Measurements from ENCODE around the gene FADS1.

The FADS1 gene

DNA sequence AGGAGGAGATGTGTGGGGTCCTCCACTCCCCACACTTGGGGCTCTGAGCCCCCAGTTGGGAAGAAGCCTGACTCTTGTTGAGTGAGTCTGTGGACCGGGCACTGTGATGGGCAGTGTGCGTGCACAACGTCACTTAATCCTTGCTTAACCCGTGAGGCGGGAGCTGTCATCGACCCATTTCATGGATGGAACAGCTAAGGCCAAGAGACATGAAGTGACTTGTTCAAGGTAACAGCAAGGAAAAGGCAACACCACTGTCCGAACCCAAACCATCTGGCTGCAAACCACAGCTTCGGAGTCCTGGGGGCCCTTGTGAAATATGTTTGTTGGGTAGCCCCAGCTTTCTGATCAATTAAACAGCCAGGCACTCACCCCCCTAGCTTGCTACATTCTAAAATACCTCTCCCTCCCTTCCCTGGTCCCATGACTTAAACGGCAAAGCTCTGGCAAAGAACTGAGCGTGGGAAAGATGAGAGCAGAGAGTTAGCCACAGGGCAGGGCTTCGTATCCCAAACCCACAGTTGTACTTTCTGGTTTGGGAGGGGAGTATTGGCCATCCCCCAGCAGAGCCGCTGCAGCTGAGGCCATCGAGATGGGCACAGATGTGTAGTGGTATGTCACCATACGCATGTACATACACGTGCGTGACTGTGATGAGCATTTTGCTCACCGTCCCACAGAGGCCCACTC, 37.5 kb upstream of the FADS1 start:
- no peak for DNase-seq (ENCODE audit: low read depth in 1 of 2, low spot score in 1 of 2)
- H3K27ac ChIP-seq (replicated peaks): no peak overlapping the region
- H3K4me3 ChIP-seq (replicated peaks; ENCODE audit: insufficient read depth, low read length): no peak overlapping the region
- no peaks in the 10 kb centered on the region for H3K27me3 ChIP-seq (ENCODE audit: insufficient read depth, poor library complexity, severe bottlenecking)
- TF ChIP-seq POLR2AphosphoS5 (IDR thresholded peaks at IDR 0.05; ENCODE audit: low read depth) (no peak), SPI1 (IDR thresholded peaks at IDR 0.05; ENCODE audit: borderline replicate concordance, low read depth) (no peak), GABPA (IDR thresholded peaks at IDR 0.05; ENCODE audit: low read depth) (no peak)
- TF ChIP-seq, protein P1, sequence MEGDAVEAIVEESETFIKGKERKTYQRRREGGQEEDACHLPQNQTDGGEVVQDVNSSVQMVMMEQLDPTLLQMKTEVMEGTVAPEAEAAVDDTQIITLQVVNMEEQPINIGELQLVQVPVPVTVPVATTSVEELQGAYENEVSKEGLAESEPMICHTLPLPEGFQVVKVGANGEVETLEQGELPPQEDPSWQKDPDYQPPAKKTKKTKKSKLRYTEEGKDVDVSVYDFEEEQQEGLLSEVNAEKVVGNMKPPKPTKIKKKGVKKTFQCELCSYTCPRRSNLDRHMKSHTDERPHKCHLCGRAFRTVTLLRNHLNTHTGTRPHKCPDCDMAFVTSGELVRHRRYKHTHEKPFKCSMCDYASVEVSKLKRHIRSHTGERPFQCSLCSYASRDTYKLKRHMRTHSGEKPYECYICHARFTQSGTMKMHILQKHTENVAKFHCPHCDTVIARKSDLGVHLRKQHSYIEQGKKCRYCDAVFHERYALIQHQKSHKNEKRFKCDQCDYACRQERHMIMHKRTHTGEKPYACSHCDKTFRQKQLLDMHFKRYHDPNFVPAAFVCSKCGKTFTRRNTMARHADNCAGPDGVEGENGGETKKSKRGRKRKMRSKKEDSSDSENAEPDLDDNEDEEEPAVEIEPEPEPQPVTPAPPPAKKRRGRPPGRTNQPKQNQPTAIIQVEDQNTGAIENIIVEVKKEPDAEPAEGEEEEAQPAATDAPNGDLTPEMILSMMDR (IDR thresholded peaks at IDR 0.05; ENCODE audit: insufficient read depth, low read length): no peak
- TF ChIP-seq, protein P2, sequence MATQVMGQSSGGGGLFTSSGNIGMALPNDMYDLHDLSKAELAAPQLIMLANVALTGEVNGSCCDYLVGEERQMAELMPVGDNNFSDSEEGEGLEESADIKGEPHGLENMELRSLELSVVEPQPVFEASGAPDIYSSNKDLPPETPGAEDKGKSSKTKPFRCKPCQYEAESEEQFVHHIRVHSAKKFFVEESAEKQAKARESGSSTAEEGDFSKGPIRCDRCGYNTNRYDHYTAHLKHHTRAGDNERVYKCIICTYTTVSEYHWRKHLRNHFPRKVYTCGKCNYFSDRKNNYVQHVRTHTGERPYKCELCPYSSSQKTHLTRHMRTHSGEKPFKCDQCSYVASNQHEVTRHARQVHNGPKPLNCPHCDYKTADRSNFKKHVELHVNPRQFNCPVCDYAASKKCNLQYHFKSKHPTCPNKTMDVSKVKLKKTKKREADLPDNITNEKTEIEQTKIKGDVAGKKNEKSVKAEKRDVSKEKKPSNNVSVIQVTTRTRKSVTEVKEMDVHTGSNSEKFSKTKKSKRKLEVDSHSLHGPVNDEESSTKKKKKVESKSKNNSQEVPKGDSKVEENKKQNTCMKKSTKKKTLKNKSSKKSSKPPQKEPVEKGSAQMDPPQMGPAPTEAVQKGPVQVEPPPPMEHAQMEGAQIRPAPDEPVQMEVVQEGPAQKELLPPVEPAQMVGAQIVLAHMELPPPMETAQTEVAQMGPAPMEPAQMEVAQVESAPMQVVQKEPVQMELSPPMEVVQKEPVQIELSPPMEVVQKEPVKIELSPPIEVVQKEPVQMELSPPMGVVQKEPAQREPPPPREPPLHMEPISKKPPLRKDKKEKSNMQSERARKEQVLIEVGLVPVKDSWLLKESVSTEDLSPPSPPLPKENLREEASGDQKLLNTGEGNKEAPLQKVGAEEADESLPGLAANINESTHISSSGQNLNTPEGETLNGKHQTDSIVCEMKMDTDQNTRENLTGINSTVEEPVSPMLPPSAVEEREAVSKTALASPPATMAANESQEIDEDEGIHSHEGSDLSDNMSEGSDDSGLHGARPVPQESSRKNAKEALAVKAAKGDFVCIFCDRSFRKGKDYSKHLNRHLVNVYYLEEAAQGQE (IDR thresholded peaks at IDR 0.05; ENCODE audit: insufficient replicate concordance, low read depth): no peak

DNA sequence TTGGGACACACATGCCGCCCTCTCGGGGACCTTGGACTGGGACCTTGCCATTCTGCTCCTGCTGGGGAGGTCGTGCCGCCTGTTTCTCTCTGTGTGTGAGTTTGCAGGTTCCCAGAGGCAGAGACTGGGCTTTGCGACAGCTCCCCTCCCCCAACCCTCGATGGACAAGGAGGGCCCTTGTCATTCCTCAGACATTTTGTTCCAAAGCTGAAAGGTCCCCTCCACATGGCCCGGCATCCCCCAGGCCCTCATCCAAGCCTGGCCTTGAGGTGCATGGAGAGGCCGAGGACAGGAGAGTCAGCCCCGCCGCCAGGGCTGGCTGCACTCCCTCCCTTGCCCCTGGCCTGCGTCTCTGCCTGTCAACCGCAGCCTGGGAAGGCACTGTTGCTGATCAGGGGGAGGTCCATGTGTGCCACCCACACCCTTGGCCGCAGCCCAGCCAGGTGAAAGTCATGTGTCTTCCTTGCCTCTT, 36.9 kb upstream of the FADS1 start:
- TF ChIP-seq SPI1 (IDR thresholded peaks at IDR 0.05; ENCODE audit: borderline replicate concordance, low read depth) (no peak), GABPA (IDR thresholded peaks at IDR 0.05; ENCODE audit: low read depth) (no peak), POLR2AphosphoS5 (IDR thresholded peaks at IDR 0.05; ENCODE audit: low read depth) (no peak)
- TF ChIP-seq, protein P1 (IDR thresholded peaks at IDR 0.05; ENCODE audit: insufficient read depth, low read length): no peak
- TF ChIP-seq, protein P2 (IDR thresholded peaks at IDR 0.05; ENCODE audit: insufficient replicate concordance, low read depth): no peak
- DNase-seq (ENCODE audit: low read depth in 1 of 2, low spot score in 1 of 2): no peak
- no peaks in the 10 kb centered on the region for H3K27me3 ChIP-seq (ENCODE audit: insufficient read depth, poor library complexity, severe bottlenecking)
- no peak overlapping the region for H3K4me3 ChIP-seq (replicated peaks; ENCODE audit: insufficient read depth, low read length)
- H3K27ac ChIP-seq (replicated peaks): no peak overlapping the region

DNA sequence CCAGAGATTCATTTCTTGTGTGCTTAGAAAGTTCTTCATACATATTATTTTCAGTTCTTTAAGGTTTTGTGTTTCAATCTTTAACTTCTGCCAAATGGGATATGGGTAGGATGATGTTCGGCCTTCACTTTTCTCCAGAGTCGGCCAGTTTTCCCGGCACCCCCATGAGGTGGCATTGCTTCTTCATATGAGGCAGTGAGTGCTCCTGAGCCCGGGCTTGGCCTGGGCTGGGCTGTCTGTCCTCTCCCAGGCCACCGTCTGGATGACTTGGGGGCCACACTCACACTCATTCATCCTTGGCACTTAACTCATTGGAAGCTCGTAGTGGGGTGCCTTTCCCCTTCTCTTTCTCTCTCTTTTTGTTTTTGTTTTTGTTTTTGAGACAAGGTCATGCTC, 35.1 kb upstream of the FADS1 start:
- Histone ChIP-seq H3K27ac (replicated peaks) (no peak overlapping the region), H3K4me3 (replicated peaks; ENCODE audit: insufficient read depth, low read length) (no peak overlapping the region)
- no peak for TF ChIP-seq POLR2AphosphoS5 (IDR thresholded peaks at IDR 0.05; ENCODE audit: low read depth)
- TF ChIP-seq SPI1 (IDR thresholded peaks at IDR 0.05; ENCODE audit: borderline replicate concordance, low read depth): no peak
- TF ChIP-seq, protein P2 (IDR thresholded peaks at IDR 0.05; ENCODE audit: insufficient replicate concordance, low read depth): no peak
- TF ChIP-seq GABPA (IDR thresholded peaks at IDR 0.05; ENCODE audit: low read depth): no peak

More for the DNA sequence above, 35.1 kb upstream of the FADS1 start:
- no peaks in the 10 kb centered on the region for H3K27me3 ChIP-seq (ENCODE audit: insufficient read depth, poor library complexity, severe bottlenecking)
- no peak for DNase-seq (ENCODE audit: low read depth in 1 of 2, low spot score in 1 of 2)

Data from HL-60 (cell line).